Smooth muscle cell of the brain vasculature (primary cell): ENCODE measurements around the gene STING1.
"Not testable (repeated sequence)": the region's sequence is repeated elsewhere in the genome, so short reads cannot be mapped to it uniquely, and the experiment has no call there.

ENCODE experiments used
- DNase-seq: peaks from one replicate; pipeline ENCODE4 v3.0.0-alpha.2; 2012; ENCODE audit warnings: low read depth, low spot score

Gene STING1

GRCh38 chr5:139440416-139440815 is 42.1 kb downstream of the STING1 start:
- not testable (repeated sequence) for DNase-seq

GRCh38 chr5:139439013-139439903 is 43.3 kb downstream of the STING1 start, which contains the start of gene DNAJC18:
DNAJC18 (minus strand) TSS chr5:139439525; CDS start chr5:139439445, 80 bp downstream.
- no peak for DNase-seq

- no peak for DNase-seq
Measured at GRCh38 chr5:139438707-139439012, 43.9 kb downstream of the STING1 start.

- DNase-seq, result no peak
Measured at GRCh38 chr5:139435676-139436075, 46.9 kb downstream of the STING1 start.

- DNase-seq, result no peak
Measured at GRCh38 chr5:139431706-139432105, 50.9 kb downstream of the STING1 start.

- no peak for DNase-seq
Measured at GRCh38 chr5:139430015-139430414, 52.5 kb downstream of the STING1 start.

- DNase-seq, result no peak
Measured at GRCh38 chr5:139426203-139426885, 56.2 kb downstream of the STING1 start.
